ENCODE measurements around the gene CDH13. TPM values are rescaled to one million over a fixed set of nuclear protein-coding genes. Genes with fewer than 3 reads are reported as not detected.

The CDH13 gene
- total RNA-seq, 2 donors from 2014 or later: not detected

DNA sequence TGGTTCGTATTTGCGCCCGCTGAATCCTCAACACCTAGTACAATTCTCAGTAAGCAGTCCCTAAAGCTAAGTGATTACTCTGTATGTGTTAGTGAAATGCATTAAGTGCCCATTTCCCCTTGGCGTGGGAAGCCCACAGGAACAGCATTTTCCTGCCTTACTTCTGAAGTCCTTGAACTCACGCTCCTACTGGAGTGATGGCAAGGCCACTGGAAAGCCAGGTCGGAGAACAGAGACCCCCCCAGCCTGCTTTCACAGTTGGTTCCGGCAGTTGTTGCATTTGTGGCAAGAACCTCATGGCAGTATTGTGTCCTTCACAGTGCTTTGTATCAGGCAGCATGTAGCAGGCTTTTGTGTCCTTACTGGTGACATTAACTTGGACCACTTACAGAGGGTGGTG is 340.7 kb downstream of the CDH13 start:
- Mint-ChIP-seq H3K27ac (no peak overlapping the region), H3K4me3 (no peak overlapping the region), H3K27me3 (ENCODE audit: low read depth) (no peaks in the 10 kb centered on the region), H3K4me1 (ENCODE audit: low read depth) (no peaks in the 10 kb centered on the region), H3K36me3 (ENCODE audit: insufficient read depth in 2 of 2) (no peaks in the 10 kb centered on the region), H3K9me3 (peaks cover 0 to 2% of the 10 kb centered on the region in 2 donors)
- no peak for DNase-seq
- no peak for ATAC-seq (replicated peaks in 1 of 2)

DNA sequence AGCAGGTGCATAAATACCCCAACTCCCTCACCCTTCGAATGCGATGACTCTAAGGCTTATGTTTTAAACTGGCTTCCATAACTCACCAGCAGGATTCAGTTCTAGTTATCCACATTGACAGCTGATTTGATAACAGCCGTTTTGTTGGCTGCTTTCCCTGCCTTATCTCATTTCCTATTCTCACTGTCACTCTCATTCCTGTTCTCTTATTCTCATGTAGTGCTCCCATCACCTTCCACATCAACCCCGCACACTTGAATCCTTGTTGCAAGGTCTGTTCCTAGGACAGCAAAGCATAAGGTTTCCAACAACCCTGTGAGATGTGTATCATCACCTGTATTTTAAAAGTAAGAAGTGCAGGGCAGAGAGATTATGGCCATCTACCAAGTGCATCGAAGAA is 344.4 kb downstream of the CDH13 start:
- Mint-ChIP-seq H3K4me1 (ENCODE audit: low read depth) (no peaks in the 10 kb centered on the region), H3K9me3 (peaks cover 2% of the 10 kb centered on the region in 2 donors), H3K27ac (no peak overlapping the region), H3K4me3 (no peak overlapping the region), H3K36me3 (ENCODE audit: insufficient read depth in 2 of 2) (no peaks in the 10 kb centered on the region), H3K27me3 (ENCODE audit: low read depth) (no peaks in the 10 kb centered on the region)
- no peak for ATAC-seq (replicated peaks in 1 of 2)
- DNase-seq: no peak

DNA sequence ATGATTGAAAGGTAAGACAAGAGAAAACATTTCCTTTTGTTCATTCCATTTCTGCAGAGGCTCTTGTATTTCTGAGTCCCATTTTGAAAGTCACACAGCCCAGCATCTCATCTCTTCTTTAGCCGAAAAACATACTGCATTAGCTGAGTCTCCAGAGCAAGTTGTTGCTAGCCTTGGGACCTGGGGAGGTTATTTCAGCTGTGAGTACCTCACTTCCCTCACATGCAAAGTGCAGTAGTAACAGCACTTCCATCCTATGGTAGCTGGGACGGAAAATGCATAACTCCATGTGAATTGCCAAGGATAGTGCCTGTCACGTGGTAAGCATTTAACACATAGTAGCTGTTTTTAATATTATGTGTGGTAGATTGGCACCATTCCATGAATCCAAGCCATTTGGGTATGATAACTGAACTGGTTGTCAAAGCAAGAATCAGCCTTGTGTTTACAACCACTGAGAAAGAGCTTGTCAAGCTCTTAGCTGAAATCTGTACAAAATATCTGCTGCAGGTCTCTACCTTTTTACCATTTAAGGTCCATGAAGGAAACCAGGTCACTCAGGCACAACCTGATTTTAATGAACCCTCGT is 345.7 kb downstream of the CDH13 start:
- H3K27ac Mint-ChIP-seq: no peak overlapping the region
- peaks cover 0 to 1% of the 10 kb centered on the region in 2 donors for H3K36me3 Mint-ChIP-seq (ENCODE audit: insufficient read depth in 2 of 2)
- H3K4me1 Mint-ChIP-seq (ENCODE audit: low read depth): no peaks in the 10 kb centered on the region
- no peak for DNase-seq
- H3K27me3 Mint-ChIP-seq (ENCODE audit: low read depth): no peaks in the 10 kb centered on the region
- ATAC-seq (replicated peaks in 1 of 2): no peak
- no peak overlapping the region for H3K4me3 Mint-ChIP-seq
- H3K9me3 Mint-ChIP-seq: peaks cover 3 to 4% of the 10 kb centered on the region in 2 donors

DNA sequence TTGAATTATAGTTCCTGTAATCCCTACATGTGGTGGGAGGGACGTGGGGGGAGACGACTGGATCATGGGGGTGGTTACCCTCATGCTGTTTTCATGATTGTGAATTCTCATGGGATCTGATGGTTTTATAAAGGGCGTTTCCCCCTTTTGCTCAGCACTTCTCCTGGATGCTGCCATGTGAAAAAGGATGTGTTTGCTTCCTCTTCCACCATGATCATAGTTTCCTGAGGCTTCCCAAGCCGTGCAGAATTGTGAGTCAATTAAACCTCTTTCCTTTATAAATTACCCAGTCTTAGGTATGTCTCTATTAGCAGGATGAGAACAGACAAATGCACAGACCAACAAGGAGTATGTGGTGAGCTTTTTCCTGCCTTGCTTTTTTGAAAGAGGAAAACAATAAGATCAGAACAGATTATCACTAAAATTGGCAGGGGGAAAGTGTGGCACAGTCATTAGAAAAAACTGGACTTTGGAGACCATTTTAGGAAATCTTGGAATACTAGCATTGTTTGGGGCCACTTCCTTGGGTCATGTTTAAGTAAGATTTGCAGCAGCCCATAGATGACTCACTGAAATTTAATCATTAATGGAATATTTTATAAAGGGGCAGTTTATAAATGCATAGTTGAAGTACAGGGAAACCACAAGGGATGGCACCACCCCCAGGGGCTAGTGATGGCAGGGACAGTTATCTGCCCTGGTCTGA is 352.8 kb downstream of the CDH13 start:
- no peak overlapping the region for H3K27ac Mint-ChIP-seq
- DNase-seq: no peak
- no peaks in the 10 kb centered on the region for H3K27me3 Mint-ChIP-seq (ENCODE audit: low read depth)
- no peaks in the 10 kb centered on the region for H3K4me1 Mint-ChIP-seq (ENCODE audit: low read depth)
- peaks cover 5 to 9% of the 10 kb centered on the region in 2 donors for H3K9me3 Mint-ChIP-seq
- ATAC-seq (replicated peaks in 1 of 2): no peak
- peaks cover 0 to 3% of the 10 kb centered on the region in 2 donors for H3K36me3 Mint-ChIP-seq (ENCODE audit: insufficient read depth in 2 of 2)
- no peak overlapping the region for H3K4me3 Mint-ChIP-seq

DNA sequence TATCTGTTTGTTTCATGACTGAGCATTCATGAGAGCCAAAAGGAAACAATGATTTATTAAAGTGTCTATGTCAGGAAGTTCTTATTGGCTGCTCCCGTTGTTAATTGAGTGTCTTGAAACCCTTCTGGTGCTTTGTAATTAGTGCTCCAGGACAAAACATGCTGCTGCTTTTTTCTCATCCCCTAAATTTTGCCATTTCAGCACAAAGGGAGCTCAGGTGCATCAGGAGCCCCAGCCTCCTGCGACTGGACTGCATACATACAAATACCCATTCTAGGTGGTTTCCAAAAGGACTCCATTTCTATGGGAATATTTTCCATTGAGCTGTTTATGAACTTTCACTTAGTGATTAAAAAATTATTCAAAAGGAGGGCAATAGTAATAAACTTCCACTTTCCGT is 354.0 kb downstream of the CDH13 start:
- H3K27ac Mint-ChIP-seq: no peak overlapping the region
- DNase-seq (no peak), ATAC-seq (replicated peaks in 1 of 2) (no peak)
- H3K4me1 Mint-ChIP-seq (ENCODE audit: low read depth): no peaks in the 10 kb centered on the region
- peaks cover 0 to 3% of the 10 kb centered on the region in 2 donors for H3K36me3 Mint-ChIP-seq (ENCODE audit: insufficient read depth in 2 of 2)
- no peak overlapping the region for H3K4me3 Mint-ChIP-seq
- peaks cover 5 to 9% of the 10 kb centered on the region in 2 donors for H3K9me3 Mint-ChIP-seq
- H3K27me3 Mint-ChIP-seq (ENCODE audit: low read depth): no peaks in the 10 kb centered on the region

DNA sequence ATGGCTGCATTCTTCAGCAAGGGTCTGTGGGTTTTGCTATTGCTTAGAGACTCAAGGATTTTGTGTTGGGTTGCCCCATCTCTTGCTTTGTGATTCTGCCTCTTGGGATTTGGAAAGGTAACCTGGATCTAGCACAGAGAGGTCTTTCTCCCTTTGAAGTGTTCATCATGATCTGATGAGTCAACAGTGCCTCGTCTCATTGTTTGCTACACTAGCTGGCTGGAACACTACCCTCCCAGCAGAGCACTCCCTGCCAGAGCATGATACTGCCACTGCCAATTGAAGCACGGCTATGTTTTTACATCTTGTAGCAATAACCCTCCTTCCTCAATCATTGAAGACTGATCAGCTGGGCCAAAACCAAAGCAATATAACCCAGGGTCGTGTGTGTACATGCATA is 361.0 kb downstream of the CDH13 start:
- H3K4me1 Mint-ChIP-seq (ENCODE audit: low read depth): no peaks in the 10 kb centered on the region
- no peak overlapping the region for H3K27ac Mint-ChIP-seq
- H3K4me3 Mint-ChIP-seq: no peak overlapping the region
- H3K36me3 Mint-ChIP-seq (ENCODE audit: insufficient read depth in 2 of 2): no peaks in the 10 kb centered on the region
- DNase-seq: no peak
- peaks cover 2 to 5% of the 10 kb centered on the region in 2 donors for H3K9me3 Mint-ChIP-seq
- ATAC-seq (replicated peaks in 1 of 2): no peak
- H3K27me3 Mint-ChIP-seq (ENCODE audit: low read depth): no peaks in the 10 kb centered on the region

DNA sequence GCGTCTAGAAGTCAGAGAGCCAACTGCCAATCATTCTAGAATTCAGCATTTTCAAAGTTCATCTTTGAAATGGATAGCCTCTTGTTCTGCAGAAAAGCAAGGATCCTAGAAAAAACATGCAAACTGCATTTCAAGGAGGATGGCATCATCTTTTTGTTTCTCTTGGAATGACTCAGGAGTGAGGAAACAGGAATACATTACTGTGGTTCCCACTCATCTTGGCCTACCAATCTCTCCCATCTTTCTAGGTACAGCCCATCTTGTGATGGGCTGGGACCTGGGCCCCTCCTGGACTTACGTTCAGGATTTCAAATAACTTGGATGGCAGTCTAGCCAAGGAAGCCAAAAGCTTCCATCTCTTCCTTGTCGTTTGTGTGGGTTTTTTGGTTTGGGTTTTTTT is 363.4 kb downstream of the CDH13 start:
- Mint-ChIP-seq H3K4me3 (no peak overlapping the region), H3K27ac (no peak overlapping the region), H3K36me3 (ENCODE audit: insufficient read depth in 2 of 2) (no peaks in the 10 kb centered on the region), H3K9me3 (peaks cover 2 to 5% of the 10 kb centered on the region in 2 donors), H3K4me1 (ENCODE audit: low read depth) (no peaks in the 10 kb centered on the region), H3K27me3 (ENCODE audit: low read depth) (no peaks in the 10 kb centered on the region)
- ATAC-seq (replicated peaks in 1 of 2) (no peak), DNase-seq (no peak)

DNA sequence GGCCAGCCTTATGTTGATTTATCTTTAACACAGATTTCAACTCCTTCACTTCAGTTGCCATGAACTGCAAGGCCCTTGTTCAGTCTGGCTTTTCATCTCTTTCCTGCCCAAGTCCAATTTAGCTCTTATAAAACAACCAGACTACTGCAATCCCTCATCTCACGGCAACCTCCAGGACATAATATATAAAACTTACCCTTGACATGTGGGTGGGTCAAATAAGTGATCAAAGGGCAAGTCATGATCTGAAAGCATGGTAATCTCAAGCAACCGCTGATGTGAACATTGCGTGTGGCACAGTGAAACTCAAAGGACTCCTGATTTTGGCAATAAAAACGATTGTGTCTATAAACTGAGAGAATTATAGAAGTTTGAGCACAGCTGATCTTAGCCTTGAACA is 364.6 kb downstream of the CDH13 start:
- Mint-ChIP-seq H3K36me3 (ENCODE audit: insufficient read depth in 2 of 2) (no peaks in the 10 kb centered on the region), H3K27me3 (ENCODE audit: low read depth) (no peaks in the 10 kb centered on the region), H3K27ac (no peak overlapping the region), H3K9me3 (peaks cover 2% of the 10 kb centered on the region in 2 donors), H3K4me3 (no peak overlapping the region), H3K4me1 (ENCODE audit: low read depth) (no peaks in the 10 kb centered on the region)
- ATAC-seq (replicated peaks in 1 of 2) (no peak), DNase-seq (no peak)

DNA sequence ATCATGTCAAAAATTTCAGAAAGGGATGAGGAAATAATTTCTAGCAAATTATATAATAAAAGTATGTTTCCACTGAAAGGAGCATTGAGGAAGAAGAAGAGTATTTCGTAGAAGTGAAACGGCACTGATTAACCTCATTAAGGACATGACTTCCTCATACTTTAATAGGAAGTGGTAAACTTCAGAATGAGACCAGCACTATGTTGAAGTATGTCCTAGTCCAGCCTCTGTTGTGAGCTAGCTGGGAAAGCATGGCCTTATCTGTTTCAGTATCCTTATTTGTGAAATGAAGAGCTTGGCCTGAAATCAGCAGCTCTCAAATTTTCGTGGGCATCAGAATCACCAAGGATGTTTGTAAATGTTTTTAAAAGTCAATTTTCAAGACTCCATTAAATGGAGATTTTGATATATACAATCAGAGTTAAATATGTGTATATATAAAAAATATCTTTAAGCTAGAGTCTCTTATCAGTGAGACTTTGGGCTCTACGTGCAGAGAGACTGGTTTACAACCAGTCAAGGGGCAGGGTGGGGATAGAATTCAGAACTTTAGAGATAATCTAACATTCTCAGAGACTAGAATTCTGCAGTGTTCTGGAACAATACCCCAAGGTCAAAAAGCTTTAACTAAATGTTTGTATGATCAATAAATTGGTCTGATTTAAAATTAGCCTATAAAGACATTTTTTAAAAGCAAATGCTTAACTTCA is 365.4 kb downstream of the CDH13 start:
- Mint-ChIP-seq H3K27ac (no peak overlapping the region), H3K36me3 (ENCODE audit: insufficient read depth in 2 of 2) (no peaks in the 10 kb centered on the region), H3K9me3 (peaks cover 2% of the 10 kb centered on the region in 2 donors), H3K27me3 (ENCODE audit: low read depth) (no peaks in the 10 kb centered on the region), H3K4me1 (ENCODE audit: low read depth) (no peaks in the 10 kb centered on the region), H3K4me3 (no peak overlapping the region)
- ATAC-seq (replicated peaks in 1 of 2): no peak
- no peak for DNase-seq

DNA sequence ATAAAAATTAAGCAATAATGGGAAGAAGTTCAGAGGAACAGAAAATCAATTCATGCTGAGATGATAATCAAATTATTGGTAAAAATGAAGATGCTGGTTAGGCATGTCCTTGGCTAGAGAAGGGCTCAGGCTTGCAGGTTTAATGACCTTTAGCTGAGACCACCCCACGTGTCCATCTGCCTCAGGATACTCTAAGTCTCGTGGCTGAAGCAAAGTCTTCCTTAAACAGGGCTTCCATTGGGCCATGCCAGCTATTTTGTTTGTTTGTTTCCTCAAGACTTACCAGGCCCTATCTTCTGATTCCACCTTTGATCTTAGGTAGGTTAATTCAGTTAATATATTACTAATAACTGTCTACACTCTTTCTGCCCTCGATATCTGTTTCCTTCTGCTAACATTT is 366.0 kb downstream of the CDH13 start:
- DNase-seq (no peak), ATAC-seq (replicated peaks in 1 of 2) (no peak)
- Mint-ChIP-seq H3K4me1 (ENCODE audit: low read depth) (no peaks in the 10 kb centered on the region), H3K9me3 (peaks cover 1 to 2% of the 10 kb centered on the region in 2 donors), H3K27ac (no peak overlapping the region), H3K4me3 (no peak overlapping the region), H3K36me3 (ENCODE audit: insufficient read depth in 2 of 2) (no peaks in the 10 kb centered on the region), H3K27me3 (ENCODE audit: low read depth) (no peaks in the 10 kb centered on the region)

DNA sequence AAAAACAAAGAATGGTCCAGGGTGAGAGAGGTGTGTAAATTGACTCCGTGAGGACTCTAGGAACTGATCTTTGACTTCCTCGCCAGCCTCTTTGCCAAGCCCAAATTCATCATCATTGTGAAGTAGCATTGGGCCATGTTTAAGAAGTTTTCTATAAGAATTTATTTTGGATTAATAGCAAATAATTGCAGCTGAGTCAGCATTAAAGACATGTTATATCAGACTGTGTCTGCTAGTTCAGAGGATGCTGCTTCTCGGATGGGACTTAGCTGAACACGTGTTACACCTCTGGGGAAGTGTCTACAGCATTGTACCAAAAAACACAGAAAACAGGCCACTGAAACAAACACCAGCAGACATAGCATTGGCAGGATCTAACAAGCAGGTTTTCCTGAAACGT is 366.6 kb downstream of the CDH13 start:
- no peak overlapping the region for H3K4me3 Mint-ChIP-seq
- H3K9me3 Mint-ChIP-seq: no peaks in the 10 kb centered on the region
- H3K4me1 Mint-ChIP-seq (ENCODE audit: low read depth): no peaks in the 10 kb centered on the region
- no peaks in the 10 kb centered on the region for H3K27me3 Mint-ChIP-seq (ENCODE audit: low read depth)
- H3K27ac Mint-ChIP-seq: no peak overlapping the region
- H3K36me3 Mint-ChIP-seq (ENCODE audit: insufficient read depth in 2 of 2): no peaks in the 10 kb centered on the region
- ATAC-seq (replicated peaks in 1 of 2) (no peak), DNase-seq (no peak)

DNA sequence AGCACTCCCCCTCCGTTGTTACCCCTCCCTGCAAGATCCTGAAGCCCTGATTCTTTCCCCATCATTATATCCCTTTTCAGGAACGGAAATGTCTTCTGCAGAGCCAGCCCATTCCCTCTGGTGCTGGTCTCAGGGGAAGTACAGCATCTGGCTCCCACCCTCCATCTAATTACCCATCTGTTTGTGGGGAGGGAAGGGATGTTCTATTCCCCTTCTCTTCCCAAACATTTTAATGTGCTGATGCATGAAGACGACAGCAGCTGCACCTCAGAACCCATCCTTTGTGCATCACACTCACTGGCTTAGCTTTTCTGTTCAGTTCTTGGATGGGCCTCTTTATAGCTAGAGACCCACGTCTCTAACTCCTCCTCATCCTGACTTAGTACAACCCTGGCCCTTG is 367.2 kb downstream of the CDH13 start:
- no peaks in the 10 kb centered on the region for H3K4me1 Mint-ChIP-seq (ENCODE audit: low read depth)
- H3K27me3 Mint-ChIP-seq (ENCODE audit: low read depth): no peaks in the 10 kb centered on the region
- no peak overlapping the region for H3K27ac Mint-ChIP-seq
- no peak overlapping the region for H3K4me3 Mint-ChIP-seq
- no peaks in the 10 kb centered on the region for H3K36me3 Mint-ChIP-seq (ENCODE audit: insufficient read depth in 2 of 2)
- DNase-seq (no peak), ATAC-seq (replicated peaks in 1 of 2) (no peak)
- peaks cover 0 to 1% of the 10 kb centered on the region in 2 donors for H3K9me3 Mint-ChIP-seq

DNA sequence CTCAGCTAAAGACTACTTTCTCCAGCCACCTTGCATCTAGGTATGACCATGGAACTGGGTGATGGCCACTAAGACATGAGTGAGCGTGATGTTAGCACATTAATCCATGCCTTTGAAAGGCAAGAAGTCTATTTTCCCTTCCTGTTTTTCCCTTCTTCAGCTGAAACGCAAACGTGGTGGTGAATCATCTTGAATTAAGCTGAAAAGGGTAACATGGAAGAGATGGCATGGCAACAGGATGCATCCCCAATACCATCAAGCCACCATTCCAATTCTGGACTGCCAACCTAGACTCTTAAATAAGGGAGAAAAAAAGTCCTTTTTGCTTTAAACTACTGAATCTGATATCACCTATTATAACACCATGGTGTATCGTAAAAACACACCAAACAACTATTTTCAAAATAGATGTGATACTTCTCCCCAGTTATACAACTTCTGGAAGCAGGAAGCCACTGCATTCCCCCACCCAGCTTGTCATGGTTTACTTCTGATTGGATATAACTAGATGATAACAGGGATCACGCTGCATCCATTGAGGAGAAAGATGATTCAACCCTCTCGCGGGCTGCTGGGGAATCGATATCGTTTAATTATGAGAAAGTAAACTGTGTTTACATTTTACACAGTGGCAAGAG is 368.6 kb downstream of the CDH13 start:
- Mint-ChIP-seq H3K4me1 (ENCODE audit: low read depth) (no peaks in the 10 kb centered on the region), H3K27me3 (ENCODE audit: low read depth) (no peaks in the 10 kb centered on the region), H3K27ac (no peak overlapping the region)

More for the DNA sequence above, 368.6 kb downstream of the CDH13 start:
- Mint-ChIP-seq H3K9me3 (peaks cover 0 to 2% of the 10 kb centered on the region in 2 donors), H3K36me3 (ENCODE audit: insufficient read depth in 2 of 2) (no peaks in the 10 kb centered on the region), H3K4me3 (no peak overlapping the region)
- no peak for ATAC-seq (replicated peaks in 1 of 2)
- DNase-seq: no peak

All from activated T-cell treated with anti-CD3 and anti-CD28 coated beads, Interleukin-2, amount 50 U/mL, for 72 hours (primary cell).